ENCODE results near the gene ZCCHC24.
"Not testable (repeated sequence)": the region's sequence is repeated elsewhere in the genome, so short reads cannot be mapped to it uniquely, and the experiment has no call there.

ZCCHC24 gene

GRCh38 chr10:79447911-79448731, 2.7 kb upstream of the ZCCHC24 start:
- no peak for DNase-seq (ENCODE audit: extremely low read depth in 1 of 2, low read depth in 1 of 2)

GRCh38 chr10:79447249-79447648, 1.8 kb upstream of the ZCCHC24 start:
- not testable (repeated sequence) for DNase-seq (ENCODE audit: extremely low read depth in 1 of 2, low read depth in 1 of 2)

- no peak for DNase-seq (ENCODE audit: extremely low read depth in 1 of 2, low read depth in 1 of 2)
These were observed 1.3 kb upstream of the ZCCHC24 start for GRCh38 chr10:79446758-79447084.

GRCh38 chr10:79445977-79446757, 743 bp upstream of the ZCCHC24 start:
- DNase-seq (ENCODE audit: extremely low read depth in 1 of 2, low read depth in 1 of 2) = peak in 1 of 2 donors; percentile 8

GRCh38 chr10:79444199-79445119, 965 bp downstream of the ZCCHC24 start:
- DNase-seq (ENCODE audit: extremely low read depth in 1 of 2, low read depth in 1 of 2) = peak in 1 of 2 donors; percentile 34

GRCh38 chr10:79443338-79444198, 1.9 kb downstream of the ZCCHC24 start:
- no peak for DNase-seq (ENCODE audit: extremely low read depth in 1 of 2, low read depth in 1 of 2)

- DNase-seq (ENCODE audit: extremely low read depth in 1 of 2, low read depth in 1 of 2) = no peak
These were observed 3.0 kb downstream of the ZCCHC24 start for GRCh38 chr10:79442171-79443040.

GRCh38 chr10:79441433-79441832, 4.0 kb downstream of the ZCCHC24 start:
- no peak for DNase-seq (ENCODE audit: extremely low read depth in 1 of 2, low read depth in 1 of 2)

- no peak for DNase-seq (ENCODE audit: extremely low read depth in 1 of 2, low read depth in 1 of 2)
These were observed 5.1 kb downstream of the ZCCHC24 start for GRCh38 chr10:79440281-79440680.

- DNase-seq (ENCODE audit: extremely low read depth in 1 of 2, low read depth in 1 of 2) = no peak
These were observed 6.7 kb downstream of the ZCCHC24 start for GRCh38 chr10:79438699-79439085.

- DNase-seq (ENCODE audit: extremely low read depth in 1 of 2, low read depth in 1 of 2) = no peak
These were observed 7.3 kb downstream of the ZCCHC24 start for GRCh38 chr10:79438021-79438698.

- no peak for DNase-seq (ENCODE audit: extremely low read depth in 1 of 2, low read depth in 1 of 2)
These were observed 8.2 kb downstream of the ZCCHC24 start for GRCh38 chr10:79437111-79437814.

GRCh38 chr10:79436850-79437103, 8.6 kb downstream of the ZCCHC24 start:
- no peak for DNase-seq (ENCODE audit: extremely low read depth in 1 of 2, low read depth in 1 of 2)

- no peak for DNase-seq (ENCODE audit: extremely low read depth in 1 of 2, low read depth in 1 of 2)
These were observed 9.2 kb downstream of the ZCCHC24 start for GRCh38 chr10:79436066-79436849.

- no peak for DNase-seq (ENCODE audit: extremely low read depth in 1 of 2, low read depth in 1 of 2)
These were observed 10.0 kb downstream of the ZCCHC24 start for GRCh38 chr10:79435271-79436065.

GRCh38 chr10:79434821-79435251, 10.6 kb downstream of the ZCCHC24 start:
- DNase-seq (ENCODE audit: extremely low read depth in 1 of 2, low read depth in 1 of 2) = no peak

- no peak for DNase-seq (ENCODE audit: extremely low read depth in 1 of 2, low read depth in 1 of 2)
These were observed 11.2 kb downstream of the ZCCHC24 start for GRCh38 chr10:79434223-79434687.

Data from activated CD8-positive, alpha-beta memory T cell treated with anti-CD3 and anti-CD28 coated beads for 1 hour (primary cell).